Stimulated activated CD4-positive, alpha-beta T cell treated with anti-CD3 and anti-CD28 coated beads, Interleukin-15, amount 100 ng/mL, for 48 hours (primary cell): ENCODE measurements around the gene GTF2I.
A peak's percentile ranks its signal among the peaks of the same experiment; 100 is the strongest.
"Not testable (repeated sequence)": the region's sequence is repeated elsewhere in the genome, so short reads cannot be mapped to it uniquely, and the experiment has no call there.

ENCODE experiments used
- DNase-seq, 2 donors: peaks; one replicate each; pipeline ENCODE4 v3.0.0-alpha.2; 2020; ENCODE audit warnings: low read depth in 2 of 2

GTF2I gene

GRCh38 chr7:74657692-74658177, at the start of gene GTF2I:
GTF2I (plus strand) TSS chr7:74657718; CDS start chr7:74689129, 31,411 bp downstream.
- DNase-seq = peak; percentile 26 to 32

GRCh38 chr7:74612015-74612829, 45.3 kb upstream of the GTF2I start:
- DNase-seq = no peak

GRCh38 chr7:74615933-74616780, 41.4 kb upstream of the GTF2I start:
- no peak for DNase-seq

GRCh38 chr7:74617180-74617744, 40.3 kb upstream of the GTF2I start:
- DNase-seq = no peak

DNA sequence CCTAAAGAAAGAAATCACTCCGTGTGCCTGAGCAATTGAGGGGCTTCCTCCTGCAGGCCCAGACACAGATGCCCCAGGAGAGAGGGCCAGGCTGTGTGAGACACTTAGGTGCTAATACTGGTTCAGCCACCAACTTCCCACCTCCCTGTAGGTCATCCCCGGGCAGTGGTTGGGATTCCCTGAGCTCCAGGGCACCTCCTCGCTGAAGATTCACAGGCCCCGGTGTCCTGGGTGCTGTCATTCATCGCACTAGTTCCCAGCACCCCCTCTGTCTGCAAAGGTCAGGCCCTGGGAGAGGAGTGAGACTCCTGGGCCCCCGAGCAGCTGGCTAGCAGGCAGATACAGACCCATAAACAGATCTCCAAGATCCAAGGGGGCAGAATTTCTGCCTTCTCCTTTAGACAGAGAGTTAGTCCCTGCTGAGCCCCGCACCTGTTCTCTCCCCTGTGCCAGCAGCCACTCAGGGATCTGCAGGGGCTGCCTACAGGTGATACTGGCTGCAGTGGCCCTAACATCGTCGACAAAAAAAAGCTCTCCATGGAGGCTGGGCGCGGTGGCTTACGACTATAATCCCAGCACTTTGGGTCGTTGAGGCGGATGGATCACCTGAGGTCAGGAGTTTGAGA, 38.2 kb upstream of the GTF2I start:
- DNase-seq = no peak

GRCh38 chr7:74622228-74622749, 35.2 kb upstream of the GTF2I start:
- DNase-seq = no peak

DNA sequence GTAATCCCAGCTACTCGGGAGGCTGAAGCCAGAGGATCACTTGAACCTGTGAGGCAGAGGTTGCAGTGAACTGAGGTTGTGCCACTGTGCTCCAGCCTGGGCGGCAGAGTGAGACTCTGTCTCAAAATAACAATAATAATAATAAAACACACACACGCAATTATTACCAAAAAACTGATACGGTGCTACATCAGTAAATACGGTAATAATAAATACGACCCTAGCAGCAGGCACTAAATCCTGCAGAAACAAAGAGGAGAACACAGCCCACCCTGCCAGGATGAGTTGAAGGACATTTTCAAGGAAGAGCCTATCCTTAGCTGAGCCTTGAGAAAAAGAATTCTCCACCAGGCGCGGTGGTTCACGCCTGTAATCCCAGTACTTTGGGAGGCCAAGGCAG, 34.4 kb upstream of the GTF2I start:
- no peak for DNase-seq

DNA sequence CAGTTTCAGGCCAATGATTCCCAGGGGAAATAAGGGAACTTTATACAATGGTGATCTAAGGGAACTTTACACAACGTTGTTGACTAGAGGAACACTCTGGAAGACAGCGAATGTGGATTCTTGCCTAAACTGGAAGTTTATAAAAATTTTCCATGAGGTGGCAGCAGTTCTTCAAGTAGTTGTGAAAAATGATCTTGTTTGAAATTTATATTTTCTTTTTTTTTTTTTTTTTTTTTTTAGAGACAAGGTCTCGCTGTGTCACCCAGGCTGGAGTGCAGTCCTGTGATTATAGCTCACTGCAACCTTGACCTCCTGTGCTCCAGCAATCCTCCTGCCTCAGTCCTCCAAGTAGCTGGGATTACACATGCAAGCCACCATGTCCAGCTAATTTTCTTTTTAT, 32.1 kb upstream of the GTF2I start:
- no peak for DNase-seq

- DNase-seq = no peak
These were observed 29.7 kb upstream of the GTF2I start for GRCh38 chr7:74627661-74628411.

DNA sequence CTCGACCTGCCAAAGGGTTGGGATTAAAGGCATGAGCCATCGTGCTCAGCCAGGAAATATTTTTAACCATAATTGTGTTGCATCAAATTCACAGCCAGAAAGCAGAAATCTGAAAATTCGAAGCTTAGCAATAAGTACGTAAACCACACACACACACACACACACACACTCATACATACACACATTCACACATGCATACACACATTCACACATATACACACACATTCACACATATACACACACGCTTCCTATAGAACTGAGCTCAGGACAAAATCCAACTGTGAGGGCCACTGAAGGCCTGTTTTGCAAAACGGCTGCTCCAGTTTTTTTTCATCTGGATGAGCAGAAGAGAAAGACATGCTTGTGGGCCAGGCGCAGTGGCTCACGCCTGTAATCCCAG, 25.0 kb upstream of the GTF2I start:
- no peak for DNase-seq

- no peak for DNase-seq
These were observed 24.0 kb upstream of the GTF2I start for GRCh38 chr7:74633451-74633921.

GRCh38 chr7:74637745-74638144, 19.8 kb upstream of the GTF2I start:
- no peak for DNase-seq

DNA sequence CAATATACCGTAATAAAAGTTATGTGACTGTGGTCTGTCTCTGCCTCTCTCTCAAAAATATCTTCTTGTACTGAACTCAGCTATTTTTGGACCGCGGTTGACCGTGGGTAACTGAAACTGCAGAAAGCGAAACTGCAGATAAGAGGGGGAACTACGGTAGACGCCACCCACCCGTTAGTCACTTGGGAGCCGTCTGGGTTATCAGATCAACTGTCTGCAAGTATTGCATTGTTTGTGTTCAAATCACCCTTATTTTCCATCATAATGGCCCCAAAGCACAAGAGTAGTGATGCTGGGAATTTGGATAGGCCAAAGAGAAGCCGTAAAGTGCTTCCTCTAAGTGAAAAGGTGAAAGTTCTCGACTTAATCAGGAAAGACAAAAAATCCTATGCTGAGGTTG, 7.5 kb upstream of the GTF2I start:
- peak; percentile 74 to 81 for DNase-seq

- DNase-seq = not testable (repeated sequence)
These were observed 6.9 kb upstream of the GTF2I start for GRCh38 chr7:74650493-74651132.

- not testable (repeated sequence) for DNase-seq
These were observed 6.4 kb upstream of the GTF2I start for GRCh38 chr7:74651133-74651504.

- DNase-seq = no peak
These were observed 3.8 kb upstream of the GTF2I start for GRCh38 chr7:74653686-74654181.

GRCh38 chr7:74654811-74655210, 2.7 kb upstream of the GTF2I start:
- no peak for DNase-seq

DNA sequence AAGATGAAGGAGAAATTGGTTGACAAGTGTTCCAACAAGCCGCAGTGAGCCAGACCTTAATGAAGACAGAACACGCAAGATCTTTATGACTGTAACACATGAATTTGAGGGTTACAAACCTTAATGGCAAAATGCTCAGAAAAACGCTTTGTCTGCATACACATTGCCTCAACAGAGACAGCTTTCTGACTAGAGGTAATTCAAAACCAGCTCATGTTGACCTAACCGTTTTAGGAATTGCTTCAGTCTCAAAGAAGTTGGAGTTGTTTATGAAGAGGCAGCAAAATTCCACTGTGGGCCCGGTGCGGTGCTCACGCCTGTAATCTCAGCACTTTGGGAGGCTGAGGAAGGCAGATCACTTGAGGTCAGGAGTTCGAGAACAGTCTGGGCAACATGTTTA, 2.2 kb upstream of the GTF2I start:
- no peak for DNase-seq

DNA sequence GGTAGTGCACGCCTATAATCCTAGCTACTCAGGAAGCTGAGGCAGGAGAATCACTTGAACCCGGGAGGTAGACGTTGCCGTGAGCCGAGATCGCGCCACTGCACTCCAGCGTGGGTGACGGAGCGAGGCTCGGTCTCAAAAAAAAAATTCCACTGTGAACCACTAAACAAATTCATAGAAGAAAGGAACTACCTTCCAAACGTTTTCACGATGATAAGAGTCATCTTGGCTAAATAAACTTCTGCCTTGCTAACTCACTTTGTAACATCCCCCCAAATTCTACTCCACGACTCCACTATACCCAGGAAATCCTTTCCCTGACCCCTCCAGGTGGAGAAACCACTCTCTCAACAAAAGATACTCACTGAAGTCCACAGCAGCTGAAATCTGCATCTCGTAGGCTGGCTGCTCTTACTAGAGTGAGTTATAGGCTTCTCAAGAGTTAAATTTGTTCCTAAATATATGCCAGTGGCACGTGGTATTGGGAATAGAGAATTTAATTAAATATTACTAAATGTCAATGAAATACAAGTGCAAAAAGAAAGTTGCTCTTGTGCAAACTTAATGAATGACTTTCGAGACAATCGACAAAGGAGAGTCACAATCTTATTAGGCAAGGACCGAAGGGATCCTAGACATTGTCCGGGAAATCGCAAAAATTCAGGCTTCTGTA, 1.6 kb upstream of the GTF2I start:
- no peak for DNase-seq

GRCh38 chr7:74656441-74656836, 1.1 kb upstream of the GTF2I start:
- peak in 1 of 2 donors; percentile 35 for DNase-seq
